Prostate gland (tissue), 2 donors: ENCODE data around the gene KAT2A.

ENCODE experiments used
- POLR2A ChIP-seq: fragments of 450-650 bp; IDR thresholded peaks from one replicate; pipeline ENCODE4 v1.6.1; 2016; ENCODE audit warnings: antibody characterized with exemption, mild to moderate bottlenecking
- TF ChIP-seq, protein P1 (sequence below), 4 experiments: fragments of 200-600 bp in 2 of 4; fragments of 450-650 bp in 2 of 4; sonication (generic) in 2 of 4; IDR thresholded peaks; 1 replicate in 3 of 4; 2 replicates in 1 of 4; pipeline ENCODE4 v1.5.1; 2016 to 2019; ENCODE audit warnings: antibody characterized with exemption in 4 of 4, mild to moderate bottlenecking in 2 of 4, moderate library complexity in 2 of 4

- no peak for TF ChIP-seq POLR2A
- TF ChIP-seq, protein P1, sequence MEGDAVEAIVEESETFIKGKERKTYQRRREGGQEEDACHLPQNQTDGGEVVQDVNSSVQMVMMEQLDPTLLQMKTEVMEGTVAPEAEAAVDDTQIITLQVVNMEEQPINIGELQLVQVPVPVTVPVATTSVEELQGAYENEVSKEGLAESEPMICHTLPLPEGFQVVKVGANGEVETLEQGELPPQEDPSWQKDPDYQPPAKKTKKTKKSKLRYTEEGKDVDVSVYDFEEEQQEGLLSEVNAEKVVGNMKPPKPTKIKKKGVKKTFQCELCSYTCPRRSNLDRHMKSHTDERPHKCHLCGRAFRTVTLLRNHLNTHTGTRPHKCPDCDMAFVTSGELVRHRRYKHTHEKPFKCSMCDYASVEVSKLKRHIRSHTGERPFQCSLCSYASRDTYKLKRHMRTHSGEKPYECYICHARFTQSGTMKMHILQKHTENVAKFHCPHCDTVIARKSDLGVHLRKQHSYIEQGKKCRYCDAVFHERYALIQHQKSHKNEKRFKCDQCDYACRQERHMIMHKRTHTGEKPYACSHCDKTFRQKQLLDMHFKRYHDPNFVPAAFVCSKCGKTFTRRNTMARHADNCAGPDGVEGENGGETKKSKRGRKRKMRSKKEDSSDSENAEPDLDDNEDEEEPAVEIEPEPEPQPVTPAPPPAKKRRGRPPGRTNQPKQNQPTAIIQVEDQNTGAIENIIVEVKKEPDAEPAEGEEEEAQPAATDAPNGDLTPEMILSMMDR (IDR thresholded peaks at IDR 0.05) = no peak
These were observed 38.8 kb upstream of the KAT2A start for GRCh38 chr17:42159796-42160530.
